Karpas-422 (cell line): ENCODE measurements around the gene HEYL. TPM values are rescaled to one million over a fixed set of nuclear protein-coding genes. Genes with fewer than 3 reads are reported as not detected.

Experiments
- DNase-seq: peaks from one replicate; pipeline ENCODE4 v3.0.0-alpha.2; 2015
- H2AFZ ChIP-seq: fragments of 200-600 bp; sonication (generic); 2 replicates; pipeline ENCODE4 v1.6.1; 2014; ENCODE audit warnings: antibody characterized with exemption, low read length, mixed read lengths
- H3K27ac ChIP-seq: fragments of 200-600 bp; sonication (generic); 2 replicates; pipeline ENCODE4 v1.5.1; 2014; ENCODE audit warnings: mild to moderate bottlenecking, low read length, moderate library complexity
- H3K27me3 ChIP-seq: fragments of 200-600 bp; sonication (generic); 2 replicates; pipeline ENCODE4 v1.6.1; 2014; ENCODE audit warnings: low read length, mixed read lengths
- H3K36me3 ChIP-seq: fragments of 200-600 bp; sonication (generic); 2 replicates; pipeline ENCODE4 v1.6.1; 2014; ENCODE audit warnings: low read length, mixed read lengths; ENCODE audit not compliant: insufficient read depth
- H3K4me1 ChIP-seq: fragments of 200-600 bp; sonication (generic); 2 replicates; pipeline ENCODE4 v1.6.1; 2014; ENCODE audit warnings: mild to moderate bottlenecking, low read length, mixed read lengths
- H3K4me2 ChIP-seq: fragments of 200-600 bp; sonication (generic); 2 replicates; pipeline ENCODE4 v1.6.1; 2014; ENCODE audit warnings: low read length, low read depth, mild to moderate bottlenecking; ENCODE audit not compliant: poor library complexity, severe bottlenecking
- H3K4me3 ChIP-seq: fragments of 200-600 bp; sonication (generic); 2 replicates; pipeline ENCODE4 v1.5.1; 2014; ENCODE audit warnings: mild to moderate bottlenecking, antibody characterized with exemption, low read length, mixed read lengths
- H3K79me2 ChIP-seq: fragments of 200-600 bp; sonication (generic); 2 replicates; pipeline ENCODE4 v1.6.1; 2014; ENCODE audit warnings: mild to moderate bottlenecking, low read length, mixed read lengths
- H3K9ac ChIP-seq: fragments of 200-600 bp; sonication (generic); 2 replicates; pipeline ENCODE4 v1.6.0; 2014; ENCODE audit warnings: low read length
- H3K9me2 ChIP-seq: fragments of 200-600 bp; sonication (generic), shearing (Covaris generic); replicated peaks from 2 replicates; pipeline ENCODE4 v1.6.0; 2014; ENCODE audit warnings: mild to moderate bottlenecking, low read length, moderate library complexity; ENCODE audit not compliant: insufficient read depth
- H3K9me3 ChIP-seq: fragments of 300-700, 200-600 bp; sonication (generic); 2 replicates; pipeline ENCODE4 v1.6.1; 2014; ENCODE audit warnings: low read length, mixed read lengths
- H4K20me1 ChIP-seq: fragments of 200-600 bp; sonication (generic); 2 replicates; pipeline ENCODE4 v1.6.1; 2014; ENCODE audit warnings: mild to moderate bottlenecking, antibody characterized with exemption, low read length, low read depth; ENCODE audit not compliant: insufficient read depth
- total RNA-seq: library from RNA; depleted of rRNA; stranded (reverse); fragments of >200 nt; shearing (Covaris generic); gene quantifications from 2 replicates; pipeline ENCODE4 v1.2.3, GENCODE V29; 2014; ENCODE audit warnings: low replicate concordance

The HEYL gene
- total RNA-seq, 1 experiment from 2014 or later: not detected

DNA sequence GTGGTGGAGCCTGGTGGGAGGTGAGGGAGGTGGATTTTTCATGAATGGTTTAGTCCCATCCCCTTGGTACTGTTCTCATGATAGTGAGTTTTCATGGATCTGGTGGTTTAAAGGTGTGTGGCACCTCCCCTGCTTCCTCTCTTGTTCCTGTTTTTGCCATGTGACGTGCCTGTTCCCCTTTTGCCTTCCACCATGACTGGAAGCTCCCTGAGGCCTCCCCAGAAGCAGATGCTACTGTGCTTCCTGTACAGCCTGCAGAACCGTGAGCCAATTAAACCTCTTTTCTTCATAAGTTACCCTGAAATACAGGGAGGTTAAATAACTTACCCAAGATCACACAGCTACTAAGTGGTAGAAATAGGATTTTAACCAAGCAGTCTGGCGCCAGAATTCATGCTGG, 4.3 kb upstream of the HEYL start:
- Histone ChIP-seq H3K9me2 (no peaks in the 10 kb centered on the region), H3K9me3 (no peaks in the 10 kb centered on the region), H3K9ac (no peak overlapping the region), H3K79me2 (no peaks in the 10 kb centered on the region), H4K20me1 (no peaks in the 10 kb centered on the region), H3K4me3 (no peak overlapping the region), H3K27ac (no peak overlapping the region), H3K36me3 (no peaks in the 10 kb centered on the region), H3K4me2 (no peak overlapping the region), H3K4me1 (no peaks in the 10 kb centered on the region), H2AFZ (no peak overlapping the region), H3K27me3 (peaks cover 3% of the 10 kb centered on the region; the same call in 1 of the 2 replicates)
- no peak for DNase-seq

DNA sequence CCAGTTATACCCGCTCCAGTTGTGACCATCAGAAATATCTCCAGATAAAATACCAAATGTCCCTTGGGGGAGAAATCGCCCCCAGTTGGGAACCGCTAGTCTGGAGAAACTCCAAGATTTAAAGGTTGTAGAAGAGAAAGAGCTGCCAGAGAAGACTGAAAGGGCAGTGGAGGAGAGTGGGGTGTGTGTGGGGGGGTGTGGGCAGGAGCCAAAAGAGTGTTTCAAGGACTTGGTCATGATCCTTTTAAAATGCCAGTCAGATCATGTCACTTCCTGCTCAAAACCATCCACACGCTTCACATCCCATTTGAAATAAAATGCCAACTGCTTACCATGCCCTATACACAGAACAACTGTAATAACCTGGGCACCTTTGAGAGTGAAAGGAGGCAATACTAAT, 3.4 kb upstream of the HEYL start:
- Histone ChIP-seq H3K79me2 (no peaks in the 10 kb centered on the region), H3K36me3 (no peaks in the 10 kb centered on the region), H3K4me1 (no peaks in the 10 kb centered on the region), H4K20me1 (no peaks in the 10 kb centered on the region), H2AFZ (no peak overlapping the region), H3K4me2 (no peak overlapping the region), H3K27ac (no peak overlapping the region), H3K9me3 (no peaks in the 10 kb centered on the region), H3K27me3 (peaks cover 3% of the 10 kb centered on the region; the same call in 1 of the 2 replicates), H3K4me3 (no peak overlapping the region), H3K9ac (no peak overlapping the region), H3K9me2 (no peaks in the 10 kb centered on the region)
- DNase-seq: no peak

DNA sequence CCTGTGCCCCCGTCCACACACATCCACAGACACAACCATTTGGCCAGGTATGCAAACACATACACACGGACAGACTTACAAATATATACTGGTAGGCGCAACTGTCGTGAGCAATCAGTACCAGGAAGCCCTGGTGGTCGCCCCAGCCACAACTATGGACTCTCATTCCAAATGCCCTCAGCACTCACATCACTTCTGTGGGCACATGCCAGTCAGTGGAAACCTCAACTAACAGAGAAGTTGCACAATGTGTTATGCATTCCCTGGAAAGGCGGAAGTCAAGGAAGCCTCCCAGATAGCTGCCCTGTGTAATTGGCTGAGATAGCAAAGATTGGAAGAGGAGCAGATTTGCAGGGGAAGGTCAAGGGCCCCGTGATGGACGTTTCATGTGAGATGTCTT, 1.4 kb upstream of the HEYL start:
- H3K4me2 ChIP-seq: no peak overlapping the region
- H3K27me3 ChIP-seq: peaks cover 3% of the 10 kb centered on the region; the same call in 1 of the 2 replicates
- H3K9ac ChIP-seq: no peak overlapping the region
- no peaks in the 10 kb centered on the region for H3K4me1 ChIP-seq
- no peak overlapping the region for H2AFZ ChIP-seq
- H3K79me2 ChIP-seq: no peaks in the 10 kb centered on the region
- H3K9me3 ChIP-seq: no peaks in the 10 kb centered on the region
- H3K4me3 ChIP-seq: no peak overlapping the region
- H3K36me3 ChIP-seq: no peaks in the 10 kb centered on the region
- H3K9me2 ChIP-seq: no peaks in the 10 kb centered on the region
- no peaks in the 10 kb centered on the region for H4K20me1 ChIP-seq
- H3K27ac ChIP-seq: no peak overlapping the region
- DNase-seq: no peak

DNA sequence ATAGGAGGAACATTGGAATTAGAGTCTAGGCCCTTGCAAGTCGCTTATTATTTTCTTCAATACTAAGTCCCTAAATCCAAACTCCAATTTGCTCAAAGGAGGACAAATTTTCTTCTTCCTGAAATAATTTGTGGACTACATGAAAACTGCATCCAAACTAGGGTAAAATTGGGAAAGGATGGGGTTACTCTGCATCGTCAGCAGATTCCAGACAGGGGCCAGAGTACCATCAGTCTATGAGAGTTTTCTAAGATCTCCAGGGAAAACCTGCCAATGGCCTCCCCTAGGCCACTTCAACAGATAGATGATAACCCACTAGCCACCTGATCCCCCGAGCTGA, 508 bp downstream of the HEYL start:
- DNase-seq: no peak
- Histone ChIP-seq H3K9me3 (no peaks in the 10 kb centered on the region), H3K27me3 (peaks cover 3% of the 10 kb centered on the region; the same call in 1 of the 2 replicates), H4K20me1 (no peaks in the 10 kb centered on the region), H3K4me1 (no peaks in the 10 kb centered on the region), H2AFZ (no peak overlapping the region), H3K4me2 (no peak overlapping the region), H3K9me2 (no peaks in the 10 kb centered on the region), H3K36me3 (no peaks in the 10 kb centered on the region), H3K27ac (no peak overlapping the region), H3K9ac (no peak overlapping the region), H3K4me3 (no peak overlapping the region), H3K79me2 (no peaks in the 10 kb centered on the region)

DNA sequence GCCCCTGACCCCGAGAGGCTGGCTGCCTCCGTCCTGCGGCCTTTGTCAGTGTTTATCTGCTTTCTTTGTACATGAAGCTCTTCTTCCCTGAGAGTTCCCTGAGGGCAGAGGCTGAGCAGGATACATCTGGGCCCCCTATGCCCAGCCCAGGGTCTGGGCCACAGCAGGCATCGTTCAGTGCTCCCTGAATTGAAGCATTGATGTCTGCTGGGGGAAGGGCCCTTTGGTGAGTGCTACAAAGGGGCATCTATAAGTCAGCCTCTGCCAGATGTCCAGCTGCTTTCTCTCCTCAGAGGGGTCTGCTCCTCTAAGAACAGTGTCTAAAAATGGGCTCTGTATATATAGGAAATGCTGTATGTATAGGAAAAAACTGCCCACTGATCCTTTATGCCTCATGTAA, 2.1 kb downstream of the HEYL start:
- Histone ChIP-seq H3K4me3 (no peak overlapping the region), H3K4me2 (no peak overlapping the region), H2AFZ (no peak overlapping the region), H3K27me3 (no peaks in the 10 kb centered on the region), H3K9ac (no peak overlapping the region), H3K4me1 (no peaks in the 10 kb centered on the region), H3K9me2 (no peaks in the 10 kb centered on the region), H3K9me3 (no peaks in the 10 kb centered on the region), H3K36me3 (no peaks in the 10 kb centered on the region), H3K79me2 (no peaks in the 10 kb centered on the region), H4K20me1 (no peaks in the 10 kb centered on the region), H3K27ac (no peak overlapping the region)
- DNase-seq: no peak

DNA sequence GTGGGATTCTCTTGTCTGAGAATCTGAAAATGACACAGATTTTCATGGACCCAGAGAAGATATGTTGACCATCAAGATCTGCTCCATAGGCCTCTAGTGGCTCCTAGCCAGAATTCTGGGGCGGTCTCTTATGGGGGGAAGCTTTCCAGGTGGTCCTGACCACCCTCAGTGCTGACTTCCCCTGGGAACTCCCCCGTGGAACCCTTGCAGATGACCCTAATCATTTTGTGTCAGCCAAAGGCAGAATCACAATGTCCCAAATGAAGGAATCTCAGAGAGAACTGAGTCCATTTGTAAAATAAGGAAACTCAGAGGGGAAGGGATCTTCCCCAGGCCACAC, 3.6 kb downstream of the HEYL start:
- no peaks in the 10 kb centered on the region for H3K9me3 ChIP-seq
- H3K9me2 ChIP-seq: no peaks in the 10 kb centered on the region
- H3K79me2 ChIP-seq: no peaks in the 10 kb centered on the region
- H3K4me1 ChIP-seq: no peaks in the 10 kb centered on the region
- no peak overlapping the region for H2AFZ ChIP-seq
- no peak for DNase-seq
- no peak overlapping the region for H3K4me2 ChIP-seq
- H3K27me3 ChIP-seq: no peaks in the 10 kb centered on the region
- no peaks in the 10 kb centered on the region for H4K20me1 ChIP-seq
- H3K9ac ChIP-seq: no peak overlapping the region
- no peak overlapping the region for H3K4me3 ChIP-seq
- H3K27ac ChIP-seq: no peak overlapping the region
- no peaks in the 10 kb centered on the region for H3K36me3 ChIP-seq

DNA sequence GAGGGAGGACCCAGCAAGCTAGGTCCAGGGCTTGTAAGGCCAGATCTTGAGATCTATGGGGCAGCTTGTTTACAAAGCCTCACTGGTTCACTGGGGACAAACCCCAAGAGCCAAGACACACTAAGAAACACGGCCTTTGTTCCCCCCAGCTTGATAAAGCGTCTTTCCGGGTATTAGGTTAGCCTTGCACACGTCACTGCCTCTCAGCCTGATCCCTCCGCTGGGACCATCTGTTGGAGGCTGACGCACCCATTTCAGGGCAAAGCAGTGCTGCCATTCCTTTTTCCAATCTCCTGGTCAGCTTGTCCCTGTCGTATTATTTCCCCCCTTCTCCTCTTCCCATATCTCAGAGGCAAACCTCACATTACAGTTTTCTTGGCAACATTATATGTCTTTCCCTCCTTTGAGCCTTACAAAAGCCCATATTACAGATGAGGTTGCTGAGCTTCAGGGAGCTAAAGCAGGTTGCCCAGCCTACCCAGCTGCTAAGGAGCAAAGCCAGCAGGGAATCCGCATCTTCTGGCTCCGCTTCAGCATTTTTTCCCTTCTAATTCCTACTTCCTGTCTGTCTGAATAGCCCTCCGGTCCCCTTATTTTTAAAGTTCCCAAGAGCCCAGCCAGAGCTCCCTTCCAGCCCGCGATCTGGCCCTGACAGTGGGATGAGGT, 4.1 kb downstream of the HEYL start:
- Histone ChIP-seq H3K27ac (no peak overlapping the region), H3K9ac (no peak overlapping the region), H3K4me1 (no peaks in the 10 kb centered on the region), H3K36me3 (no peaks in the 10 kb centered on the region), H3K9me3 (no peaks in the 10 kb centered on the region), H3K79me2 (no peaks in the 10 kb centered on the region), H3K27me3 (no peaks in the 10 kb centered on the region), H4K20me1 (no peaks in the 10 kb centered on the region), H3K9me2 (no peaks in the 10 kb centered on the region), H3K4me2 (no peak overlapping the region), H3K4me3 (no peak overlapping the region), H2AFZ (no peak overlapping the region)
- DNase-seq: no peak

DNA sequence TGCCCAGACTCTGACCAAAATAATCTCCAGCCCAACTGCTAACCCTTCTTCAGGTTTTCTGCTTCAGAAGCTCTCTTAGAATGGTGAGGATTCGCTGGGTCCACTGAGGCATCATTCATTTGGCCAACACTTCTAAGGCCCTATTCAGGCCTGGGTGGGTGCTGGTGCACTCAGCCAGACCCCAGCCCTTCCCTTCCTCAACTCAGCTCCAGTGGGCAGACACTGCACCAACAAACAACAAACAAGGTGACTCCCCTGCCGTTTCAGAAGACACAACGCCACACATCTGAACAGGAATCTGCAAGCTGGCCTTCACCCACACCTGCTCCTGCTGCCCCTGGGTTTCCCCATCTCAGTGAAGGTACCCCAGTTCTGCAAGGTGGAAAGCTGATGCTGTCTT, 6.0 kb downstream of the HEYL start:
- Histone ChIP-seq H4K20me1 (no peaks in the 10 kb centered on the region), H3K36me3 (no peaks in the 10 kb centered on the region), H3K4me1 (no peaks in the 10 kb centered on the region), H3K27me3 (no peaks in the 10 kb centered on the region), H3K9me3 (no peaks in the 10 kb centered on the region), H3K79me2 (no peaks in the 10 kb centered on the region), H3K4me3 (no peak overlapping the region), H2AFZ (no peak overlapping the region), H3K9me2 (no peaks in the 10 kb centered on the region), H3K4me2 (no peak overlapping the region), H3K9ac (no peak overlapping the region), H3K27ac (no peak overlapping the region)
- no peak for DNase-seq
